ENCODE measurements around the gene TEAD1.
"Not testable (repeated sequence)": the region's sequence is repeated elsewhere in the genome, so short reads cannot be mapped to it uniquely, and the experiment has no call there.

TEAD1 gene

GRCh38 chr11:12757416-12757815, 83.2 kb downstream of the TEAD1 start:
- Mint-ChIP-seq H3K4me1 (ENCODE audit: low read depth) (no peaks in the 10 kb centered on the region), H3K9me3 (no peaks in the 10 kb centered on the region), H3K4me3 (no peak overlapping the region), H3K36me3 (ENCODE audit: low read depth) (no peaks in the 10 kb centered on the region), H3K27ac (no peak overlapping the region), H3K27me3 (ENCODE audit: low read depth) (peaks cover 19% of the 10 kb centered on the region)

- not testable (repeated sequence) for H3K27ac Mint-ChIP-seq; H3K4me1 Mint-ChIP-seq (ENCODE audit: low read depth); H3K36me3 Mint-ChIP-seq (ENCODE audit: low read depth); H3K9me3 Mint-ChIP-seq; H3K4me3 Mint-ChIP-seq
- H3K27me3 Mint-ChIP-seq (ENCODE audit: low read depth): peaks cover 24% of the 10 kb centered on the region
These were observed 83.9 kb downstream of the TEAD1 start for GRCh38 chr11:12758117-12758516.

- Mint-ChIP-seq H3K36me3 (ENCODE audit: low read depth) (no peaks in the 10 kb centered on the region), H3K9me3 (no peaks in the 10 kb centered on the region), H3K4me3 (no peak overlapping the region), H3K27ac (no peak overlapping the region), H3K4me1 (ENCODE audit: low read depth) (no peaks in the 10 kb centered on the region), H3K27me3 (ENCODE audit: low read depth) (peaks cover 23% of the 10 kb centered on the region)
These were observed 86.8 kb downstream of the TEAD1 start for GRCh38 chr11:12761029-12761428.

DNA sequence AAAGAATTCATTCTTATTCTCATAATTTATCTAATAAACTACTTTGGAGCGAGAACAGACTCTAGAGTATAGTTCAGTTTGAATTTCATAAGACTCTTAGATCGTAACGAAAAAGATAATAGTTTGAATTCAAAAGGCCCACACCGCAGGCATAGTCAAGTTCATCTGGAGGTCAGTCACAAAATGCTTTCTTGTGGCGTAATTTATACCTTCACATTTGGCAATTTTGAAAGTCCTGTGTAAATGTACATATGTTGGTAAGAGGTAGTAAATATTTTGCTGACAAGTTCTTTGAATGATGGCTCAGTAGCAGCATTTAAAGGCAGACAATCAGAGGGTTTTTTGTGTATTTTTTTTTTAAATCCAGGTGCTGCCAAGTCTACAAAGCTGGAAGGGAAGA, 88.1 kb downstream of the TEAD1 start:
- no peak overlapping the region for H3K27ac Mint-ChIP-seq
- H3K4me3 Mint-ChIP-seq: no peak overlapping the region
- peaks cover 24% of the 10 kb centered on the region for H3K27me3 Mint-ChIP-seq (ENCODE audit: low read depth)
- H3K36me3 Mint-ChIP-seq (ENCODE audit: low read depth): no peaks in the 10 kb centered on the region
- no peaks in the 10 kb centered on the region for H3K9me3 Mint-ChIP-seq
- H3K4me1 Mint-ChIP-seq (ENCODE audit: low read depth): no peaks in the 10 kb centered on the region

DNA sequence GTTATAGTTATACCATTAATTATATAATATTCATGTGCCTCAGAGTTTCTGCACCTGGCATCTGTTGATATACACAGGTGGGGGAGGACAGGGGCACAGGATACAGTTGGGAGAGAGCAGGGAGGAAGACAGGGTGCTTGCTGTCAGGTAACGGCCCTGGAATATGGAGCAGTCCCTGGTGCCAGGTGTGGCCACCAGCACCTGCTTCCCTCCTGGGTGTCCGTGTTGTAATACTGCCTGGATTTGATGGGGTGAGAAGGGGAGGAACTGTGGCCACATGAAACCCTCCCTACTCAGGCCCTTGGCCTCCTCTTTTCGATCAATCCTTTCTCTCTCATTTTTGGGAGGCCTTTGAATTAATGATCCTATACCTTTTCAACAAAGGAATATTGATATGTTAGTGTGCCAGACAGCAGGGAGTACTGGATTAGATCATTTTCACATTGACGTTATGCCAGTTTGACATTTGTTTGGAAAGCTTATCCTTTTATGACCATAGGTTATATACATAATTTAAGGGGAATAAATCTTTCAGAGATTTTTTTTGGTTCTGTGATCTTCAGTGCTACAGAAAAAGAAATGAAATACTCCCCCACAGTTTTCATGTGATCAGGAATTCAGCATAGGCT, 88.6 kb downstream of the TEAD1 start:
- Mint-ChIP-seq H3K27ac (no peak overlapping the region), H3K27me3 (ENCODE audit: low read depth) (peaks cover 29% of the 10 kb centered on the region), H3K36me3 (ENCODE audit: low read depth) (no peaks in the 10 kb centered on the region), H3K4me1 (ENCODE audit: low read depth) (no peaks in the 10 kb centered on the region), H3K9me3 (no peaks in the 10 kb centered on the region), H3K4me3 (no peak overlapping the region)

DNA sequence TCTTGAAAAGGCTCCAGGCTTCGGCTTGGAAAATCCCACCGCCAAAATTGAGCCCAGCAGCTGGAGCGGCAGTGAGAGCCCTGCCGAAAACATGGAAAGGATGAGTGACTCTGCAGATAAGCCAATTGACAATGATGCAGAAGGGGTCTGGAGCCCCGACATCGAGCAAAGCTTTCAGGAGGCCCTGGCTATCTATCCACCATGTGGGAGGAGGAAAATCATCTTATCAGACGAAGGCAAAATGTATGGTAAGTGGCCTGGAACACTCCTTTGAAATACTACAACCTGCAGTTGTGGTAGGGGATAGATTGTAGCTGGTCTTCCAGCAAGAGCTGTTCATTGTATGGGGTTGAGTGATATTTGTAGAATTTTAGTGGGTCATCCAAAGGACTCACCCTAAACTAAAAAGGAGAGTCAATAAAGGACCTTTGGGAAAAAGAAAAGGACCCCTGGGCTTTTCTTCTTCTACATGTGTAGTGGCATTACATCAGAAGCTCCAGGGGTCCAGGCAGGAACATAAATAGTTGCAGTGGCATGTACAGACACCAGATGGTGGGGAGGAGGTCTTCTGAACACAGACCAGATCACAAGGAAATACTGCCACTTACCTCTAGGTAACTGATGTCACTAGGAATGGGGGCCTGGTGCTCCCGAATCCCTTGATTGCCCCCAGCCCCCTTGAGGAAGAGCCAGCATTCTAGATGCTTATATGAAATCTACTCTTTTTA, 90.1 kb downstream of the TEAD1 start:
- no peak overlapping the region for H3K4me3 Mint-ChIP-seq
- H3K9me3 Mint-ChIP-seq: no peaks in the 10 kb centered on the region
- H3K36me3 Mint-ChIP-seq (ENCODE audit: low read depth): no peaks in the 10 kb centered on the region

DNA sequence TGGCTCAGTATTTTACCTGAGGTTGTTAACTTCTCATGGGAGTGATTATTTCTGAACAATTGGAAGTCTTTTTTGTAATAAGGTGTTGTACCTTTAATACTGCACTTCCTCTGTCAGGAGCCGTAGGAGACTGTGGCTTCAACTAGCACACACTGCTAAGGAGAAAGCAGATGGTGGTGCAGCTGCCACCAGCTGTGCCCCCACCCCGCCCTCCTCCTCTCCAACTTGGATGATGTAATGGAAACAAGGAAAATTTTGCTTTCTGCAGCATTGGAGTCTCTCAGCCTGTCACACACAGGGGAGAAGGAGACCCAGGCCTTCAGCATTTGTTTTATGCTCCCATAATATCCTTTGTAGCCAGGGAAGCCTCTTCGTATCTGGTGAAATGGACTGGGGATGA, 91.2 kb downstream of the TEAD1 start:
- Mint-ChIP-seq H3K4me3 (no peak overlapping the region), H3K27ac (no peak overlapping the region), H3K9me3 (no peaks in the 10 kb centered on the region), H3K27me3 (ENCODE audit: low read depth) (peaks cover 30% of the 10 kb centered on the region), H3K36me3 (ENCODE audit: low read depth) (no peaks in the 10 kb centered on the region), H3K4me1 (ENCODE audit: low read depth) (no peaks in the 10 kb centered on the region)

More for the DNA sequence above, 90.1 kb downstream of the TEAD1 start:
- Mint-ChIP-seq H3K4me1 (ENCODE audit: low read depth) (no peaks in the 10 kb centered on the region), H3K27me3 (ENCODE audit: low read depth) (peaks cover 30% of the 10 kb centered on the region), H3K27ac (no peak overlapping the region)

- Mint-ChIP-seq H3K9me3 (no peaks in the 10 kb centered on the region), H3K27ac (no peak overlapping the region), H3K4me3 (no peak overlapping the region), H3K27me3 (ENCODE audit: low read depth) (peaks cover 16% of the 10 kb centered on the region), H3K36me3 (ENCODE audit: low read depth) (no peaks in the 10 kb centered on the region), H3K4me1 (ENCODE audit: low read depth) (peaks cover 2% of the 10 kb centered on the region)
These were observed 92.8 kb downstream of the TEAD1 start for GRCh38 chr11:12767027-12767426.

DNA sequence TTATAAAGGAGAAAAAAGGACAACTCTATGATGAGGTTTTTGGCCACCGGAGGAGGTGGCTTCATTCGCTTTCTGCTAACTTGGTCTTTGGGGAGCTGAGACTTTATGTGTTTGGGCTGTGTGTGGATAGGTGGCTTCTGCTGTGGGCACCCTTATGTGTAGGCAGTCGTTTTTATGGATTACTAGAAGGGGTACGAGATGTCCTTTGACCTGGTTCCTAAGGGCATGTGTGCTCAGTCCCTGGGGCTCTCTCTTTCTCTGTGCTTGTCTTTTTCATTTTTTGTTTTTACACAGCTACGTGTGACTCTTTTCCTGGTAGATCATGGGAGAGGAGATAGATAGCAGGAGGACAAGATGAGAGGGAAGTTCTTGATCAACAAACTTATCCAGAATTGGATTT, 93.4 kb downstream of the TEAD1 start:
- no peaks in the 10 kb centered on the region for H3K36me3 Mint-ChIP-seq (ENCODE audit: low read depth)
- no peak overlapping the region for H3K4me3 Mint-ChIP-seq
- H3K27ac Mint-ChIP-seq: no peak overlapping the region
- H3K9me3 Mint-ChIP-seq: no peaks in the 10 kb centered on the region
- peaks cover 4% of the 10 kb centered on the region for H3K4me1 Mint-ChIP-seq (ENCODE audit: low read depth)
- peaks cover 15% of the 10 kb centered on the region for H3K27me3 Mint-ChIP-seq (ENCODE audit: low read depth)

DNA sequence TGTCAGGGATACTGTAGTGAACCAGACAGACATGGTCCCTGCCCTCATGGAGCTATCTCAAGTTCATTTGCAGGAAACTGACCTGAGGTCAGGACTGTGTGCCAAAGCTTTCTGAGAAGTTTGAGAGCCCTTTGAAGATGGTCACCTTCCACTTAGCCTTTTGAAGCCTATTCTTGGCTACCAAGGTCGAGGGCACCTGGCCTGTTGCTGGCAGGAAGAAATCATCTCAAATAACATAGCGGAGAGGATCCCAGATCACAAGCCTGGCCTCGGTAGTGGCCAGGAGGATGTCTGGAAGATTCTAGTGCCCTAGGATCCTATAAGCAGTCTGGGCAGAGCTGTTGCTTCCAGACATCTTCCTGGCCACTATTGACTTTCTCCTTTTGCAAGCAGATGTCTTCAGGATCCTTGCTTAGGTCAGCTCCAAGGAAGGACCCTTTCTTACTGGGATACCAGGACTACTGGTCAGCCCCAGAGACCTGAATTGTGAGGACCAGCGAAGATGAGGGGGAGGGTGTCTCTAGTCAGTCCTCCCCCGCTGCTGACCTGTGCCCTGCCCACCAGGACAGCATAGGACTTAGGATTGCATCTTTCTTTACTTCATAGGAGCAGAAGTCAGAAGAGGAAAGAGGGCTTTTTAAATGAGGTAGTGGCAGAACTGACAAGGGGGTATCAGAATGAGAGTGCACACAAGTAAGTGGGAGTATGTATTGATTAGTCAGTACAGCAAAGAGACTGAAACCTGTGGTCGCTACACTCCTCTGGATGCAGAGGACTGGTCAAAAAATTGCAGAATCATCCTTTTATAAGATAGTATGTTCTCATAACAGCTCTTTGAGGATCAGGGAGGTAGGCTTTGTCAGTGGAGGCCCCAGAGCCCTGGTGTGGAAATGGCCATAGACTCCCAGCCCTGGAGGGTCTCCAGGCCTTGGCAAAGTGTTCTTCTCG, 94.8 kb downstream of the TEAD1 start:
- Mint-ChIP-seq H3K4me1 (ENCODE audit: low read depth) (peaks cover 4% of the 10 kb centered on the region), H3K4me3 (no peak overlapping the region), H3K27me3 (ENCODE audit: low read depth) (peaks cover 9% of the 10 kb centered on the region), H3K27ac (no peak overlapping the region), H3K36me3 (ENCODE audit: low read depth) (no peaks in the 10 kb centered on the region), H3K9me3 (no peaks in the 10 kb centered on the region)

GRCh38 chr11:12769834-12770345, 95.7 kb downstream of the TEAD1 start:
- no peak overlapping the region for H3K27ac Mint-ChIP-seq
- no peaks in the 10 kb centered on the region for H3K9me3 Mint-ChIP-seq
- no peak overlapping the region for H3K4me3 Mint-ChIP-seq
- peaks cover 4% of the 10 kb centered on the region for H3K4me1 Mint-ChIP-seq (ENCODE audit: low read depth)
- H3K36me3 Mint-ChIP-seq (ENCODE audit: low read depth): no peaks in the 10 kb centered on the region
- peaks cover 12% of the 10 kb centered on the region for H3K27me3 Mint-ChIP-seq (ENCODE audit: low read depth)

GRCh38 chr11:12770435-12770834, 96.2 kb downstream of the TEAD1 start:
- Mint-ChIP-seq H3K4me3 (no peak overlapping the region), H3K4me1 (ENCODE audit: low read depth) (peaks cover 4% of the 10 kb centered on the region), H3K9me3 (no peaks in the 10 kb centered on the region), H3K27me3 (ENCODE audit: low read depth) (peaks cover 12% of the 10 kb centered on the region), H3K36me3 (ENCODE audit: low read depth) (no peaks in the 10 kb centered on the region), H3K27ac (no peak overlapping the region)

DNA sequence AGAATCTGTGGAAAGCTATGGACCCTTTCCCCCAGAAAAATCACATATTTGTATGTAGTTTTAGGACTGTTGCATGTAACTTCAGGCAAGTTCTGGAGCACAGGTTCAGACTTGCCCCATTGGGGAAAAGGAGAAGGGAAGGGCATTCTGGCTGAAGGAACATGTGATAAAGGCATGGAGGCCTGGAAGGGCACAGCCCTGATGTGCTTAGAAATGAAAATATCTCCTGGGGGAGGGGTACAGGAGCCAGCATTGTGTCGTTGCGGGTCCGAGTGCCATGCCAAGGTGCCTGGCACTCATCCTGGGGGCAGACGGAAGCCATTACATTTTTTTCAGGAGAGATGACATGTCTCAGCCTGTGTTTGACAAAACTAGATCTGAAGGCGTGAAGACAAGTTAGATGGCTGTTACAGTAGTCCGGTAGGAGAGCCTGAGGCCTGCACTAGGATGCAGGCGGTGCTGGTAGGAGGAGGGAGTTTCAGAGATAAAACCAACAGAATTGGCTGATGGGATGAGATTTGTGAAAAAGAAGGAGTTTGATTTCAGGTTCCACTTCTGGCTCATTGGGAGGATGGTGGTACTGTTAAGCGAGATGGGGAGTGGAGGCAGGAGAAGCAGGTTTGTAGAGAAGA, 96.9 kb downstream of the TEAD1 start:
- Mint-ChIP-seq H3K36me3 (ENCODE audit: low read depth) (no peaks in the 10 kb centered on the region), H3K27me3 (ENCODE audit: low read depth) (peaks cover 12% of the 10 kb centered on the region), H3K27ac (no peak overlapping the region), H3K9me3 (no peaks in the 10 kb centered on the region), H3K4me3 (no peak overlapping the region), H3K4me1 (ENCODE audit: low read depth) (peaks cover 4% of the 10 kb centered on the region)

- Mint-ChIP-seq H3K4me3 (no peak overlapping the region), H3K27ac (no peak overlapping the region), H3K27me3 (ENCODE audit: low read depth) (peaks cover 12% of the 10 kb centered on the region), H3K4me1 (ENCODE audit: low read depth) (peaks cover 4% of the 10 kb centered on the region), H3K9me3 (no peaks in the 10 kb centered on the region), H3K36me3 (ENCODE audit: low read depth) (no peaks in the 10 kb centered on the region)
These were observed 97.7 kb downstream of the TEAD1 start for GRCh38 chr11:12771875-12772274.

All from T-helper 1 cell treated with Interleukin-12 subunit alpha and Interleukin-12 subunit beta and Interleukin-4 antibody, amounts not matched to agents 30 μg/mL and 1 μg/mL, for 36 hours (primary cell).